MCF 10A (cell line): ENCODE measurements around the gene SHPK. TPM values are rescaled to one million over a fixed set of nuclear protein-coding genes. Genes with fewer than 3 reads are reported as not detected.

ENCODE experiments used
- BruUV-seq: library from RNA; stranded (reverse); fragments of 400-500 nt; replicated peaks from 2 replicates; lab custom pipeline; 2021; lab: Mats Ljungman, UMichigan
- CTCF ChIA-PET: fragments of 300-600 bp; sonication (Branson Sonifier 250); formaldehyde crosslinking; extraction: SDS; loops from one replicate; lab custom pipeline; 2021; ENCODE audit warnings: antibody characterized with exemption, inconsistent platforms; lab: Yijun Ruan, JAX
- POLR2A ChIA-PET: fragments of 300-600, 350-650 bp; sonication (Branson Sonifier 250); formaldehyde crosslinking; extraction: SDS; loops from one replicate; lab custom pipeline; 2020; ENCODE audit warnings: antibody characterized with exemption, inconsistent platforms; lab: Yijun Ruan, JAX
- DNase-seq: peaks from one replicate; pipeline ENCODE4 v3.0.0-alpha.2; 2018; ENCODE audit not compliant: unreplicated experiment
- H3K27ac Mint-ChIP-seq: one replicate; pipeline ENCODE4 v1.8.0; 2022; ENCODE audit warnings: mild to moderate bottlenecking, low read depth, mixed read lengths; ENCODE audit not compliant: unreplicated experiment
- H3K27me3 Mint-ChIP-seq: one replicate; pipeline ENCODE4 v1.8.0; 2022; ENCODE audit warnings: mixed read lengths; ENCODE audit not compliant: insufficient read depth, unreplicated experiment
- H3K36me3 Mint-ChIP-seq: one replicate; pipeline ENCODE4 v1.8.0; 2022; ENCODE audit warnings: mild to moderate bottlenecking, moderate library complexity, mixed read lengths; ENCODE audit not compliant: insufficient read depth, unreplicated experiment
- H3K4me1 Mint-ChIP-seq: one replicate; pipeline ENCODE4 v1.8.0; 2022; ENCODE audit warnings: mixed read lengths; ENCODE audit not compliant: insufficient read depth, unreplicated experiment
- H3K4me3 Mint-ChIP-seq: one replicate; pipeline ENCODE4 v1.8.0; 2022; ENCODE audit warnings: mild to moderate bottlenecking, moderate library complexity, mixed read lengths; ENCODE audit not compliant: unreplicated experiment
- H3K9me3 Mint-ChIP-seq: one replicate; pipeline ENCODE4 v1.8.0; 2022; ENCODE audit warnings: mixed read lengths; ENCODE audit not compliant: unreplicated experiment
- CTCF ChIP-seq: fragments of 200-600 bp; IDR thresholded peaks from one replicate; pipeline ENCODE4 v1.8.0; 2022; ENCODE audit warnings: antibody characterized with exemption, mild to moderate bottlenecking; ENCODE audit not compliant: unreplicated experiment
- intact Hi-C: fragments of 100-400 bp; cut with micrococcal nuclease; formaldehyde crosslinking; loops from 2 replicates; pipeline ENCODE4 v1.14.1; 2022
- total RNA-seq: library from RNA; stranded (reverse); gene quantifications from 2 replicates; pipeline ENCODE4 v1.2.3, GENCODE V29; 2022

SHPK gene
- total RNA-seq, 1 experiment from 2014 or later = 6.3 TPM

GRCh38 chr17:3663102-3664011 is 27.3 kb upstream of the SHPK start:
- H3K27me3 Mint-ChIP-seq = no peaks in the 10 kb centered on the region
- H3K4me1 Mint-ChIP-seq = peaks cover 15% of the 10 kb centered on the region
- no TSS peak for BruUV-seq
- ChIA-PET CTCF (interaction anchor here (0.7 to 0.8 kb wide), 3 partner anchors 12 to 157 kb away, joined by 3 to 4 read pairs (median 4); no protein-coding TSS in a partner anchor), POLR2A (interaction anchor here (0.6 to 0.8 kb wide), 3 partner anchors 23 to 771 kb away, joined by 3 to 4 read pairs (median 3); partner anchors contain the start of gene HASPIN)
- H3K9me3 Mint-ChIP-seq = no peaks in the 10 kb centered on the region
- intact Hi-C loops = no loop called here
- TF ChIP-seq CTCF = no peak
- H3K27ac Mint-ChIP-seq = no peak overlapping the region
- no peak overlapping the region for H3K4me3 Mint-ChIP-seq
- peaks cover 41% of the 10 kb centered on the region for H3K36me3 Mint-ChIP-seq
- no peak for DNase-seq

GRCh38 chr17:3660311-3660891 is 24.4 kb upstream of the SHPK start:
- no peak for DNase-seq
- BruUV-seq = no TSS peak
- no peak for TF ChIP-seq CTCF
- ChIA-PET POLR2A (interaction anchor here (0.8 to 4.8 kb wide), 5 partner anchors 7 to 452 kb away, joined by 3 to 34 read pairs (median 5); partner anchors contain the start of genes CTNS, EMC6, SHPK and TAX1BP3), CTCF (interaction anchor here (1.3 kb wide), 1 partner anchor 12 kb away, joined by 3 read pairs; no protein-coding TSS in a partner anchor)
- intact Hi-C loops = no loop called here
- Mint-ChIP-seq H3K27ac (peak overlapping the region; percentile 31), H3K9me3 (no peaks in the 10 kb centered on the region), H3K4me3 (no peak overlapping the region), H3K27me3 (no peaks in the 10 kb centered on the region), H3K4me1 (peaks cover 6% of the 10 kb centered on the region), H3K36me3 (peaks cover 30% of the 10 kb centered on the region)

GRCh38 chr17:3659541-3660111 is 23.6 kb upstream of the SHPK start:
- ChIA-PET POLR2A (interaction anchor here (0.5 to 4.8 kb wide), 7 partner anchors 8 to 451 kb away, joined by 3 to 34 read pairs (median 4); partner anchors contain the start of genes CTNS, EMC6, SHPK and TAX1BP3), CTCF (no interaction called here)
- Mint-ChIP-seq H3K27me3 (no peaks in the 10 kb centered on the region), H3K4me3 (no peak overlapping the region), H3K4me1 (peaks cover 6% of the 10 kb centered on the region), H3K27ac (peak overlapping the region; percentile 31), H3K9me3 (no peaks in the 10 kb centered on the region), H3K36me3 (peaks cover 24% of the 10 kb centered on the region)
- BruUV-seq = no TSS peak
- peak; percentile 75 for DNase-seq
- intact Hi-C loops = no loop called here
- no peak for TF ChIP-seq CTCF
